Lung (tissue), 12 donors: ENCODE data around the gene FLRT1. TPM values are rescaled to one million over a fixed set of nuclear protein-coding genes. Genes with fewer than 3 reads are reported as not detected.

ENCODE experiments used
- ATAC-seq: fragments of 200-7000 bp; cut with Tn5 transposase; one replicate; pipeline ENCODE4 v1.9.1; 2020; ENCODE audit warnings: moderate number of reproducible peaks; ENCODE audit not compliant: insufficient read depth, low FRiP score
- DNase-seq, 3 donors: peaks; one replicate each; pipeline ENCODE4 v3.0.0-alpha.2; 2013 to 2017
- H3K27ac ChIP-seq, 2 donors: one replicate each; pipeline ENCODE4 v1.5.1; 2013; ENCODE audit warnings: mild to moderate bottlenecking in 2 of 2, moderate library complexity in 2 of 2, control low read depth in 1 of 2, inconsistent platforms in 1 of 2, low read depth in 1 of 2, low read length in 1 of 2
- H3K27me3 ChIP-seq, 3 donors: one replicate each; pipeline ENCODE4 v1.5.1; 2013; ENCODE audit warnings: low read length in 2 of 3; ENCODE audit not compliant: control insufficient read depth in 3 of 3, insufficient read depth in 3 of 3
- H3K36me3 ChIP-seq, 4 donors: one replicate each; pipeline ENCODE4 v1.5.1; 2013; ENCODE audit warnings: low read length in 4 of 4, mild to moderate bottlenecking in 1 of 4, moderate library complexity in 1 of 4; ENCODE audit not compliant: control insufficient read depth in 4 of 4, insufficient read depth in 4 of 4
- H3K4me1 ChIP-seq, 5 donors: one replicate each; pipeline ENCODE4 v1.5.1; 2013; ENCODE audit warnings: low read length in 5 of 5, mild to moderate bottlenecking in 2 of 5, moderate library complexity in 1 of 5; ENCODE audit not compliant: control insufficient read depth in 5 of 5, insufficient read depth in 5 of 5
- H3K4me3 ChIP-seq: one replicate; pipeline ENCODE4 v1.5.1; 2013; ENCODE audit warnings: mild to moderate bottlenecking, control low read depth, moderate library complexity
- H3K9ac ChIP-seq, 2 donors: one replicate each; pipeline ENCODE4 v1.5.1; 2013; ENCODE audit warnings: low read length in 2 of 2, control low read depth in 1 of 2; ENCODE audit not compliant: insufficient read depth in 1 of 2
- H3K9me3 ChIP-seq, 4 donors: one replicate each; pipeline ENCODE4 v1.5.1; 2013; ENCODE audit warnings: low read length in 3 of 4, mild to moderate bottlenecking in 1 of 4, moderate library complexity in 1 of 4; ENCODE audit not compliant: control insufficient read depth in 4 of 4, insufficient read depth in 3 of 4
- WGBS, 2 donors: extraction: QIAGEN DNeasy Blood & Tissue Kit; methylation state at CpG; one replicate each; pipeline ENCODE4 v1.1.7; 2013; 5-methylcytosine and 5-hydroxymethylcytosine counted together
- polyA plus RNA-seq, 2 donors: library from polyadenylated mRNA; stranded (reverse); fragments of 200-250 nt; gene quantifications; one replicate each; pipeline ENCODE4 v1.2.1, GENCODE V29; 2013
- total RNA-seq, 2 donors: library from RNA; depleted of rRNA in 1 of 2; stranded (reverse); fragments of >200 nt in 1 of 2; gene quantifications; one replicate each; pipeline ENCODE4 v1.2.1, GENCODE V29; 2014 to 2021
- TF ChIP-seq, protein P1 (sequence below): IDR thresholded peaks from 2 replicates; pipeline ENCODE4 v1.5.1; 2012; ENCODE audit warnings: mild to moderate bottlenecking; ENCODE audit errors: control extremely low read depth, extremely low read depth
- donor health status: control.
- donor health status: control.
- donor health status: Bipolar disorder and iron deficiency.
- donor health status: healthy.
- donor health status: DM: yes; HTN: yes; CAD: no.

FLRT1 gene
- total and polyA plus RNA-seq, 4 donors: 0.02 to 0.34 (median 0.12) TPM

DNA sequence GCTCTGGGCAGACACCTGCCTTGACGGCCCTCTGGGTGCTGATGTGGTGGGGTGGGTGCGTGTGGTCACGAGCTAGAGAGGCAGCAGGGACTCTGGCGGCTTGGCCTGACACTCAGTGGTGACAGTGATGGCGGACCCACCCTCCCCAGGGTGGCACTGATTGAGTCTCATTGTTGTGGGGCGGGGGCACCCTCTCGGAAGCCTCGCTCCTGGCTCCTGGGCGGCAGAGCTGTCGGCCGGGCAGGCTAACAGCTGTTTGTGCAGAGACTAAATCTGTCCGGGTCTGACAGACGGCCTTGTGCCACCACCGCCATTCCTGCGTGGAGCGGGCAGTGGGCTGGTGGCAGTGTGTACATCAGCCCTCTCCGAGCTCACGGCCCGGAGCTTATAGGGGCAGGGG is 15.6 kb downstream of the FLRT1 start:
- Histone ChIP-seq H3K4me1 (peaks cover 0 to 6% (median 0%) of the 10 kb centered on the region in 5 donors), H3K9me3 (no peaks in the 10 kb centered on the region), H3K27ac (no peak overlapping the region), H3K4me3 (no peak overlapping the region), H3K27me3 (no peaks in the 10 kb centered on the region), H3K9ac (no peak overlapping the region), H3K36me3 (no peaks in the 10 kb centered on the region)
- WGBS, 2 donors: 95 to 97% methylated on average over 19 of the region's 19 CpGs
- DNase-seq (no peak), ATAC-seq (no peak)
- TF ChIP-seq, protein P1, sequence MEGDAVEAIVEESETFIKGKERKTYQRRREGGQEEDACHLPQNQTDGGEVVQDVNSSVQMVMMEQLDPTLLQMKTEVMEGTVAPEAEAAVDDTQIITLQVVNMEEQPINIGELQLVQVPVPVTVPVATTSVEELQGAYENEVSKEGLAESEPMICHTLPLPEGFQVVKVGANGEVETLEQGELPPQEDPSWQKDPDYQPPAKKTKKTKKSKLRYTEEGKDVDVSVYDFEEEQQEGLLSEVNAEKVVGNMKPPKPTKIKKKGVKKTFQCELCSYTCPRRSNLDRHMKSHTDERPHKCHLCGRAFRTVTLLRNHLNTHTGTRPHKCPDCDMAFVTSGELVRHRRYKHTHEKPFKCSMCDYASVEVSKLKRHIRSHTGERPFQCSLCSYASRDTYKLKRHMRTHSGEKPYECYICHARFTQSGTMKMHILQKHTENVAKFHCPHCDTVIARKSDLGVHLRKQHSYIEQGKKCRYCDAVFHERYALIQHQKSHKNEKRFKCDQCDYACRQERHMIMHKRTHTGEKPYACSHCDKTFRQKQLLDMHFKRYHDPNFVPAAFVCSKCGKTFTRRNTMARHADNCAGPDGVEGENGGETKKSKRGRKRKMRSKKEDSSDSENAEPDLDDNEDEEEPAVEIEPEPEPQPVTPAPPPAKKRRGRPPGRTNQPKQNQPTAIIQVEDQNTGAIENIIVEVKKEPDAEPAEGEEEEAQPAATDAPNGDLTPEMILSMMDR: no peak

DNA sequence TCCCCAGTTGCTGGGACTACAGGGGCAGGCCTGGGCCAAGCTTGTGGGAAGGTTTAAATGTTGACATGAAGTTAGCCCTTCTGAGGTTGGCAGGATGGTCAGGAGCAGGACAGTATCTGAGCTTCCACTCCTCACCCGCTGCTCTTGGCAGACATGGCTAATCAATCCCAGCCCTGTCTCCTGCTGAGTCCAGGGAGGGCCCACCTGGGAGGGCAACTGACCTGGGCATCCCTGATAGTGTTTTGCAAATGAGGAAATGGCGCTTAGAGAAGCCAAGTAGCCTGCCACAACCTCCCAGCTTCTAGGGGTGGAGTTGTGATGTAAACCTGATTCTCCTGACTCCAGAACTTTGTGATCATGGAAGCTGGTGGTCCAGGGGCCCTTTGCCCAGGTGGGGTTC is 16.7 kb downstream of the FLRT1 start:
- Histone ChIP-seq H3K27me3 (no peaks in the 10 kb centered on the region), H3K9me3 (no peaks in the 10 kb centered on the region), H3K27ac (no peak overlapping the region), H3K4me3 (no peak overlapping the region), H3K9ac (no peak overlapping the region), H3K4me1 (peaks cover 0 to 6% (median 0%) of the 10 kb centered on the region in 5 donors), H3K36me3 (no peaks in the 10 kb centered on the region)
- ATAC-seq (no peak), DNase-seq (no peak)
- 96 to 100% methylated on average over 2 of the region's 2 CpGs for WGBS, 2 donors
- TF ChIP-seq, protein P1: no peak

DNA sequence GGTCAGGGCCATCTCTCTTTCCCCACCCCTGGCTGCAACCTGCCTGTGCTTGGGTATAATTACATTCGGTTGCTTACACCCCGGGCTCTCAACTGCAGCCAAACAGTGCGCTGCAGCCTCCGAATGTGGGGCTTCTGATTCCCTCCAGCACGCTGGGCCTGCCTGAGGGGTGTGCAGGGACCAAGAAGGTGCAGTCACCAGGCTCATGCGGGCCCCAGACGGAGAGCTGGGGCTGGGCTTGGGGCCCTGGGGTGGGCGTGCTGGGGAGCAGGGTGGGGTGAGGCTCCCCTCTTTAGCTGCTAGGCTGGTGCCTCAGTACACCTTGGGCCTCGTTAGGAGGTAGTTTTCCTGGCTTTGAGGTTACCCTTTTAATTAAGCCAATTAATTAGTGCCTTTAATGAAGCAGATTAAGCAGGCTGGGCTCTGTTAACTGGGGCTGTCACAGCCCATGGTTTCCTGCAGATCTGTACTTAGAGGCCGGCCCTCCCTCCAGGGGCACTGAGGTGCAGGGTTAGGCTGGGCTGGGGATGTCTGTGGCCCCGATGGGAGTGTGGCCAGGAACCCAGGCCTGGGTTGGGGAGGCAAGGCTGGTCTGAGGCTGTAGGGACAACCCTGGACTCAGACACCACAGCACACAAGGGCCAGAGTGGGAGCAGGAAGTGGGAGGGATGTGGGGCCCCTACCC is 17.3 kb downstream of the FLRT1 start:
- no peaks in the 10 kb centered on the region for H3K9me3 ChIP-seq
- 88 to 91% methylated on average over 11 of the region's 11 CpGs for WGBS, 2 donors
- H3K4me3 ChIP-seq: no peak overlapping the region
- DNase-seq: no peak
- no peaks in the 10 kb centered on the region for H3K27me3 ChIP-seq
- no peak overlapping the region for H3K27ac ChIP-seq
- no peaks in the 10 kb centered on the region for H3K36me3 ChIP-seq
- no peak for ATAC-seq
- no peak overlapping the region for H3K9ac ChIP-seq
- TF ChIP-seq, protein P1: no peak
- H3K4me1 ChIP-seq: peaks cover 0 to 6% (median 0%) of the 10 kb centered on the region in 5 donors

DNA sequence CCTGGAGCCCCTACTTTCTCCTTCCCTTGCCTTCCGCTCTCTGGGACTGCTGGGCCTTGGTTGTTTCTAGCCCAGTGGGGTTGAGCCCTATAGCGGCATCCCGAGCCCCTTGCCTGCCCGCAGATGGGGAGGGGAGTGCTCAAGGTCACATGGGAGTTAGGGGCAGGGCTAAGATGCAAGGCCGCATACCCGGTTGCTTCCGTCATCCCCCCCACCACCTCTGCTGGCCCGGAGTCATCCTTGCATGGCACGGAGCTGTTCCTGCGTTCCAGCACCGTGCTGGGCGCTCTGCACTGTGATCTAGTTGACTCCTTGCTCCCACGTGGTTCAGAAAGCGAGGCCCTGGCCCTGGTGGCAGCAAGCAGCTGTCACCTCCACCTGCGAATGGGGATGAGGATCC is 18.0 kb downstream of the FLRT1 start:
- Histone ChIP-seq H3K27ac (no peak overlapping the region), H3K4me3 (no peak overlapping the region), H3K9ac (no peak overlapping the region), H3K27me3 (no peaks in the 10 kb centered on the region), H3K9me3 (no peaks in the 10 kb centered on the region), H3K4me1 (peaks cover 0 to 6% (median 0%) of the 10 kb centered on the region in 5 donors), H3K36me3 (no peaks in the 10 kb centered on the region)
- no peak for ATAC-seq
- peak in 1 of 3 donors; percentile 21 for DNase-seq
- WGBS, 2 donors: 79 to 82% methylated on average over 15 of the region's 15 CpGs
- TF ChIP-seq, protein P1: no peak
